GM20431 (cell line): ENCODE measurements around the gene NUMB.
"Not testable (repeated sequence)": the region's sequence is repeated elsewhere in the genome, so short reads cannot be mapped to it uniquely, and the experiment has no call there.

Experiments used
- in situ Hi-C: fragments of 300-500 bp; cut with MseI, MboI; formaldehyde crosslinking; loops from one replicate; pipeline ENCODE4 v1.15.0; 2020; ENCODE audit warnings: low sequenced_read_pairs; ENCODE audit not compliant: unreplicated experiment

NUMB gene

GRCh38 chr14:73372529-73372928 is 85.8 kb downstream of the NUMB start:
- in situ Hi-C loops, result no loop called here

- in situ Hi-C loops, result no loop called here
Observed at GRCh38 chr14:73370561-73370960, 87.8 kb downstream of the NUMB start.

DNA sequence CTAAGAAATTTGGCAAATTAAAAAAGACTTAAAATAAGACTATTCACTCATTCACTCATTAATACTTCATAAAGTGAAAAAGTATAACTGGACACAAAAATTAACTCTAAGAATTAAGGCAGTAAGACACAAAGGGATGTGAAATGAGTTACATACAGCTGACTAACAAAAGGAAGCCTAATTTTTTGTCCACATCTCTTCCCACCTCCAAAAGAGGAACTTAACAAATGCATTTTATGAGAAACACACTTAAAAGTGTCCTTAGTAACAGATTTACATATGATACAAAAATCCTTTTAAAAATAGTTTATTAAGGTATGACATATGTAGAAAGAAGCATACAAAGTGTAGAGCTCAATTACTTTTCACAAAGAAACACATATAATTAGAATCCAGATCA is 88.9 kb downstream of the NUMB start:
- in situ Hi-C loops, result no loop called here

- in situ Hi-C loops, result no loop called here
Observed at GRCh38 chr14:73368616-73369015, 89.7 kb downstream of the NUMB start.

DNA sequence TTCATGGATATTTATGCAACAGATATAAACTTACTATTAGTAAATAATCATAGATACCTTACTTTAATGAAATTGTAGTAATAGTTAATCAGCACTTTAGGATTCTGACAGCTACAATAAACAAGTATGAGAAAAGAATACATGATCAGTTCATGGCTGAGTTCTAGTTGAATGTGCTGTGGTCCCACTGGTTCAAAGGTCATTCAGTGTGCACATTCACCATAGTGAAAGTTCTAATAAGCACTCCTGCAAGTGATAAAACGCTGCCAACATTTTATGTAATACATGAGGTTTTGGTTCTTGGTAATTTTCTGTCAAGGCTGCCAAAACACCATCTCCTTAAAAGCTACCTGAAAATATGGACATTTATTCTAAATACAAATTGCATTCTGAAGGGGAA is 92.6 kb downstream of the NUMB start:
- in situ Hi-C loops, result no loop called here

DNA sequence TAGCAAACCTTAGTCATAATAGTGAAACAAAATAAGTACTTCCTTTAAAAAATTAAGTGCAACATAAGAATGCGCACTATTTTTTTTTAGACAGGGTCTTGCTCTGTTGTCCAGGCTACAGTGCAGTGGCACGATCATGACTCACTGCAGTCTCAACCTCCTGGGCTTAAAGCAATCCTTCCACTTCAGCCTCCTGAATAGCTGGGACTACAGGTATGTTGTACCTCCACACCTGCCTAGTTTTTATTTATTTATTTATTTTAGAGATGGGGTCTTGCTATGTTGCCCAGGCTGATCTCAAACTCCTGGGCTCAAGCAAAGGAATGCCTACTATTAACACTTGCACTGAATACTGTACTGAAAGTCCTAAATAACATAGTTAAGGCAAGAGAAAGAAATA is 93.8 kb downstream of the NUMB start:
- in situ Hi-C loops, result no loop called here

GRCh38 chr14:73359445-73359844 is 98.9 kb downstream of the NUMB start:
- in situ Hi-C loops, result no loop called here

- in situ Hi-C loops, result no loop called here
Observed at GRCh38 chr14:73358187-73358586, 100.2 kb downstream of the NUMB start.

DNA sequence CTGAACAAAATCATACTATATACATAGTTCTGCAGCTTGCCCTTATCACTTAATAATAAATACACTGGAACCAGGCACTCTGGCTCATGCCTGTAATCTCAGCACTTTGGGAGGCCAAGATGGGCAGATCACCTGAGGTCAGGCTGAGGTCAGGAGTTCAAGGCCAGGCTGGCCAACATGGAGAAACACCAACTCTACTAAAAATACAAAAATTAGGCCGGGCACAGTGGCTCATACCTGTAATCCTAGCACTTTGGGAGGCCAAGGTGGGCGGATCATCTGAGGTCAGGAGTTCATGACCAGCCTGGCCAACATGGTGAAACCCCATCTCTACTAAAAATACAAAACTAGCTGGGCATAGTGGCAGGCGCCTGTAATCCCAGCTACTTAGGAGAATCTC is 109.3 kb downstream of the NUMB start:
- in situ Hi-C loops, result not testable (repeated sequence)

DNA sequence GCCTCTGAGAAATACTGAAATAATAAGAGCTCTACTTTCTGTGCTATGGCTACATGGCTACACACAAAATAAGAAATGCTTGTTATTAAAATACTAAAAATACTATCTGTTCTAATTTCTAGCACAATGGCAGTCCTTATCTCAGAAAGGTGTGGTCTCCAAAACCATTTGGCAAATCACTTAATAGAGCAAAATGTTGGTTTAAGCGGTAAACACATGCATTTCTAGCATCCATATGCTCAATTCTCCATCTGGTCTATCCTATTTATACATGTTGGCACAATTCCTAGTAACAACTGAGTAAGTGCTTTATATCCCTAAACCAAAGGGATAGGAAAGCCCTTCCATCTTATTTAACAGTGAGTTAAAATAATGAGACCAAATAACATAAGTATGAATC is 114.0 kb downstream of the NUMB start:
- in situ Hi-C loops, result no loop called here

DNA sequence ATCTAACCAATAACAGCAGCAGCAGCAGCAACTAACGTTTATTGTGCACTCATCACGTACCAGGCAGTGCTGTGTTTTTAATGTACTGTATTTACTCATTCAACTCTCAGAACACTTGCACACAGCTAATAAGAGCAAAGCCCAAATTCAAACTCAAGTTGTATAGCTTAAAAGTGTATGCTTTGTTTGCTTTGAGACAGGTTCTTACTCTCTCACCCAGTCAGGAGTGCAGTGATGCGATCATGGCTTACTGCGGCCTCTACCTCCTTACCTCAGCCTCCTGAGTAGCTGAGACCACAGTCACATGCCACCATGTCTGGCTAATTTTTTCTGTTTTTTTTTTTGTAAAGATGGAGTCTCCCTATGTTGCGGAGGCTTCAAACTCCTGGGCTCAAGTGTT is 115.7 kb downstream of the NUMB start:
- in situ Hi-C loops, result no loop called here

DNA sequence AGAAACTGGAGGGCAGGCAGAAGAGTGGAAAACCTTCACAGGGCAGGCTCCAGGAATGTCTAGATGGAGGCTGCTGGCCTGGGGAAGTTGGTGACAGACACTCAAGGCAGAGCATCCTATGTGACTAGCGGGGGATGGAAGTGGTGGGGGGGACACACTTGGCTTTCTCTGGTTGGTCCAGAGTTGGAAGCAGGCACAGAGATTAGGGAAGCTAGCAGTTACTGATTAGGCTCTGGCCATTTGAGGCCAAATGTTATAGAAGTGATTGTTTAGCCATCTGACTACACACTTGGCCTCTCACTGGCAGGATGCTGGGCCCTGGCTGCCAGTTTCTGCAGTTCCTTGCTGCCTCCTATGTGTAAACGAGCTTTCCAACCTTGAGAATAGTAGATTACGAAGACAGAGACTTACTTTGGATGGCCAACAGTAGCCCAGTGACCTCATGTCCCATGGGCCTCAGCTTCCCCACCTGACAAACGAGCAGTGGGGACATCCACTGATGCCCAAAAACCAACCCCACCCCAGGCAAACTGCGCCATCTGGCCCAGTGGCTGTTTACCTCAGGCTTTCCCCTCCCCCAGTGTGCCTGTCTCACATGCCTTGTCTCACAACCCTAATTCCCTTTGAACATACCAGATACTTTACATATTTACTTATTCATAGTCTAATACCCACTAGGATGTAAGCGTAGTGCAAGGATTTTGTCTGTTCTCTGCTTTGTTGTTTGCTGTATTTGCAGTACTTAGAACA is 118.3 kb downstream of the NUMB start:
- in situ Hi-C loops, result no loop called here

- in situ Hi-C loops, result no loop called here
Observed at GRCh38 chr14:73339206-73339605, 119.1 kb downstream of the NUMB start.

- in situ Hi-C loops, result no loop called here
Observed at GRCh38 chr14:73338551-73338950, 119.8 kb downstream of the NUMB start.

GRCh38 chr14:73333031-73333430 is 125.3 kb downstream of the NUMB start:
- in situ Hi-C loops, result no loop called here

GRCh38 chr14:73325630-73326299 is 132.6 kb downstream of the NUMB start:
- in situ Hi-C loops, result no loop called here

GRCh38 chr14:73325063-73325462 is 133.3 kb downstream of the NUMB start:
- in situ Hi-C loops, result no loop called here

- in situ Hi-C loops, result no loop called here
Observed at GRCh38 chr14:73324533-73324932, 133.8 kb downstream of the NUMB start.

- in situ Hi-C loops, result no loop called here
Observed at GRCh38 chr14:73323896-73324399, 134.4 kb downstream of the NUMB start.

- in situ Hi-C loops, result no loop called here
Observed at GRCh38 chr14:73313151-73313550, 145.2 kb downstream of the NUMB start.

GRCh38 chr14:73312687-73313086 is 145.7 kb downstream of the NUMB start:
- in situ Hi-C loops, result no loop called here

DNA sequence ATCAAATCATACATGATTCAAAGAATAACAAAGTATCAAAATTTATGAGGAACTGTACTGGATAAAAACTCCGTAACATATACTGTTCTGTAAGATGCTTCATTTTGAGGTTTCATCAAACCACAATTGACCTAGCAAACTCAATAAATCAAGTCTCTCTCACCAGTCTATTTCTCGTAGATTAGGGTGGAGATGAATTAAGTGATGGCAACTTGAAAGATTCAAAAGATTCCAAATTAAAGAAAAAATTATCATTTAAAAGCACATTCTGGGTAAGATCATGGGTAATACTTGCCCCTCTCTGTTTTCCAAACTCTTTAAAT is 146.7 kb downstream of the NUMB start:
- in situ Hi-C loops, result no loop called here
